ENCODE measurements around the gene MACROD2. TPM values are rescaled to one million over a fixed set of nuclear protein-coding genes. Genes with fewer than 3 reads are reported as not detected.
"Not testable (repeated sequence)": the region's sequence is repeated elsewhere in the genome, so short reads cannot be mapped to it uniquely, and the experiment has no call there.

MACROD2 gene
- polyA plus RNA-seq, 3 donors = 12.8 to 13.4 (median 13.2) TPM

GRCh38 chr20:14245368-14245970 is 250.2 kb downstream of the MACROD2 start:
- no peak for DNase-seq

- peak; percentile 20 for DNase-seq
These were observed 264.4 kb downstream of the MACROD2 start for GRCh38 chr20:14259689-14260088.

- no peak for DNase-seq
These were observed 265.1 kb downstream of the MACROD2 start for GRCh38 chr20:14260367-14260766.

- DNase-seq = no peak
These were observed 269.6 kb downstream of the MACROD2 start for GRCh38 chr20:14264869-14265268.

- no peak for DNase-seq
These were observed 270.9 kb downstream of the MACROD2 start for GRCh38 chr20:14266246-14266645.

GRCh38 chr20:14270751-14271150 is 275.4 kb downstream of the MACROD2 start:
- DNase-seq = not testable (repeated sequence)

GRCh38 chr20:14282140-14282539 is 286.8 kb downstream of the MACROD2 start:
- DNase-seq = no peak

GRCh38 chr20:14284443-14284842 is 289.1 kb downstream of the MACROD2 start:
- no peak for DNase-seq

- no peak for DNase-seq
These were observed 293.3 kb downstream of the MACROD2 start for GRCh38 chr20:14288341-14289330.

- no peak for DNase-seq
These were observed 296.2 kb downstream of the MACROD2 start for GRCh38 chr20:14291502-14291901.

GRCh38 chr20:14295238-14295637 is 299.9 kb downstream of the MACROD2 start:
- no peak for DNase-seq

- DNase-seq = no peak
These were observed 300.5 kb downstream of the MACROD2 start for GRCh38 chr20:14295770-14296309.

- no peak for DNase-seq
These were observed 304.5 kb downstream of the MACROD2 start for GRCh38 chr20:14299831-14300230.

GRCh38 chr20:14303106-14303505 is 307.8 kb downstream of the MACROD2 start:
- DNase-seq = no peak

- no peak for DNase-seq
These were observed 308.3 kb downstream of the MACROD2 start for GRCh38 chr20:14303651-14304050.

- DNase-seq = no peak
These were observed 309.2 kb downstream of the MACROD2 start for GRCh38 chr20:14304472-14304871.

GRCh38 chr20:14307956-14308355 is 312.6 kb downstream of the MACROD2 start:
- peak; percentile 12 for DNase-seq

GRCh38 chr20:14310977-14311627 is 315.8 kb downstream of the MACROD2 start:
- DNase-seq = no peak

GRCh38 chr20:14312001-14312400 is 316.7 kb downstream of the MACROD2 start:
- no peak for DNase-seq

- DNase-seq = no peak
These were observed 318.2 kb downstream of the MACROD2 start for GRCh38 chr20:14313341-14314020.

- no peak for DNase-seq
These were observed 324.4 kb downstream of the MACROD2 start for GRCh38 chr20:14319704-14320103.

- DNase-seq = no peak
These were observed 336.3 kb downstream of the MACROD2 start for GRCh38 chr20:14331646-14332045.

Measured in renal pelvis (tissue), 4 donors.